Measurements from ENCODE around the gene LHFPL6.
A peak's percentile ranks its signal among the peaks of the same experiment; 100 is the strongest.

Gene LHFPL6

DNA sequence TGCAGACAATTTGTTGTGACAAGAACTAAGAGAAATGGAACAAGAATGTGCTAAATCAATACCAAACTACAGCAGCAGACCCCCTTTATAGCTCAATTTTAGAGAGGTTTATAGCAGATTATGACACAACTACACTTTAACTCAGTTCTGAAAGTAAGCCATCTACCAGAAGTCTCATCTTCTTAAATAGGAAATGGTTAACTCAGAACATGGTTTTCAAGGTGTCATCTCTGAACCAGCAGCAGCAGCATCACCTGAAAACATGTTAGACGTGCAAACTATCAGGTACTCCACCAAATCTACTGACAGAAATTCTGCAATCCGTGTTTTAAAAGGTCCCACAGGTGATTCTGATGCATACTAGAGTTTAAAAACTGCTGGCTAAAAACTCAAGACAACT, 6.8 kb downstream of the LHFPL6 start:
- no peak for DNase-seq (ENCODE audit: low read depth in 2 of 2)

GRCh38 chr13:39590466-39591036, 12.4 kb downstream of the LHFPL6 start:
- DNase-seq (ENCODE audit: low read depth in 2 of 2): no peak

DNA sequence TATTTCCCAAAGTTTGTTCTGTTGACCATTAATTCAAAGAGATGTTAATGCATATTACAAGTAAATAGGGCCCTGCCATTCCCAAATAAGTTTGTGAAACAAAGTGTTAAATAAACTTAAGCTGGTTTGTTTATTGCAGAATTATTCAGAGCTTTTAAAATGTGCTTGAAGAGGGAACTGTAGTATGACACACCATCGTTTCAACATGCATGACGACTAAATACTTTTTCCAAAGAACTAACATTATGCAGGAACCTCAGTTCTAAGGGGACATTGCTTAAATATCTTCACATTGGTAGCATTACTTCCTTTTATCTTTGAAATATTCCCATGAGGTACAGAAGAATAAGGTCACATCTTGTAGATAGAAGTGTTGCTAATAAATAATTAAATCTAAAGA, 14.6 kb downstream of the LHFPL6 start:
- no peak for DNase-seq (ENCODE audit: low read depth in 2 of 2)

- no peak for DNase-seq (ENCODE audit: low read depth in 2 of 2)
These were observed 15.1 kb downstream of the LHFPL6 start for GRCh38 chr13:39587939-39588338.

DNA sequence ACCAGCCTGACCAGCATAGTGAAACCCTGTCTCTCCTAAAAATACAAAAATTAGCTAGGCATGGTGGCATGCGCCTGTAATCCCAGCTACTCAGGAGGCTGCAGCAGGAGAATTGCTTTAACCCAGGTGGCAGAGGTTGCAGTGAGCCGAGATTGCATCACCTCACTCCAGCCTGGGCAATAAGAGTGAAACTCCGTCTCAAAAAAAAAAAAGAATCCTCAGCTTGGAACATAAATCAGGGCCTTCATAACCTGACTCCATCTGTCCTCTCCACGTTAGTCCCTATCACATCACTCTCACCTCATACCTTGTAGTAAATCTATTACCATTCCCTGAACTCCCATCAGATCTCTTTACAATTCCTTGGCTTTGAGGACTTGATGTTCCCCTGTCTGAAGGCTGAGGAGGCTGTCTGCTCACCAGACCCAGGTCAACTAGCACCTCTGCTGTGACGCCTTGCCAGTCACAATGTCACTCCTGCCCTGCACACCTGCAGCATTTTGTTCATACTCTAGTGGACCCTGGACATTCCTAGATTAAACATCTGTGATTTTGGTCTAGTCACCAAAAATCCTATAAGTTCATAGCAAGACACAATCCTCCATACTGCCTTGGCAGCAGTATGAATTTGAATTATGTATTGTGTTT, 15.9 kb downstream of the LHFPL6 start:
- no peak for DNase-seq (ENCODE audit: low read depth in 2 of 2)

DNA sequence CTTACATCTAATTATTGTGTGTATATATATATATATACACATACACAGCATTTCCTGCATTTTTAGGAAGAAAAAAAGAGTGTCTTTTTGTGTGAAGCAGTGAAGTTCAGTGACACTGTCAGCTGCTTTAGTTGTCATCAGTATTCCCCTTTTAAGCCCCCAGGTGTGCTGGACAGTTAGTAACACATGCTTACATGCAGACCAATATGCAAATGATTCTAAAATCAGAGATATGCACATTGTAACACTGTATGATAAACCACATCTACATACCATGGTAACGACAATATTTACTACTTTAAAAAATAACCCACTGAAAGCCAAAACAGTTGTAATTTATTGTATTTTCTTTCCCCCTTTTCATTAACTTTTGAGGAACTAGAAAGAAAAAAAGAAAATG, 16.8 kb downstream of the LHFPL6 start:
- no peak for DNase-seq (ENCODE audit: low read depth in 2 of 2)

DNA sequence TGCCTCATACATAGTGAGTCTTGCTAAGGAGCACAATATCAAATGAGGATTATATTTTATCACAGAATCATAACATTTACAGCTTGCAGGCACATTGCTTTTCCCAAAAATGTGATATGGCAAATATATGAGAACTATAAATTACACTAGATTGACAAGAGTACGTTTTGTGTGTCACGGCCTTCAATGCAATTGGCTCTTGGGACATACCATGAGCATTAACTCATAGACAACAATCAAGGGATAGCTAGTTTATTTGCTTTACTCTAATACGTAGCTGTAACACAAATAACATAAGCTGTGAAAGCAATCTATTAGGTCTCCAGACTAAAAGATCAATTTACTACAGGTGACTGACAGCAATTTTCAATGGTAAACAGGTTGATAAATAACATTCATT, 17.8 kb downstream of the LHFPL6 start:
- DNase-seq (ENCODE audit: low read depth in 2 of 2): no peak

GRCh38 chr13:39580881-39581575, 22.0 kb downstream of the LHFPL6 start:
- no peak for DNase-seq (ENCODE audit: low read depth in 2 of 2)

- no peak for DNase-seq (ENCODE audit: low read depth in 2 of 2)
These were observed 24.1 kb downstream of the LHFPL6 start for GRCh38 chr13:39578821-39579291.

DNA sequence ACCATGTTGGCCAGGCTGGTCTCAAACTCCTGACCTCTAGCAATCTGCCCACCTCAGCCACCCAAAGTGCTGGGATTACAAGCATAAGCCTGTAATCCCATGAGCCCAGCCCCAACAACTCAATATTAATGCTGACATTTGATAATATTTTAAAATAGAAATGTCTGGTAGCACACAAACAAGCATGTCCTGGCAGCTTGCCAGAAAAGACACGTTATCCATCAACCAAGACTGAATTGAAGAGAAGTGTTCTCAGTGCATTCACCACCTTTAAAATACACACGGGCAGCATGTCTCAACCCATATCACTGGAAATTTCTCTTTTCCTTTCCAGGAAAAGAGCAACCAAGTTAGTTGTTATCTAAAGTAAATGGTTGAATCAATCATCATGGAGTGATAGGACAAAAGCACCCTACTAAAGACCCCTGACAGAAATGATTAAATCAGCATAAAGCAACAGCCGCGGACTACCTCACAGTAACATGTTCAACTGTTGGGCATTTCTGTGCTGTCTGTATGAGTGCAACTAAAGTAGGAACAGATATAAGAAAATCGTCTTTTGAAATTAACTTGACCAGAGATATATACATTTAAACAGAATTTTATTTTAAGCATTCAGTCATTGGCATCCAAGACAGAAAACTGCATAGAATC, 25.0 kb downstream of the LHFPL6 start:
- DNase-seq (ENCODE audit: low read depth in 2 of 2): no peak

- no peak for DNase-seq (ENCODE audit: low read depth in 2 of 2)
These were observed 25.8 kb downstream of the LHFPL6 start for GRCh38 chr13:39577203-39577602.

DNA sequence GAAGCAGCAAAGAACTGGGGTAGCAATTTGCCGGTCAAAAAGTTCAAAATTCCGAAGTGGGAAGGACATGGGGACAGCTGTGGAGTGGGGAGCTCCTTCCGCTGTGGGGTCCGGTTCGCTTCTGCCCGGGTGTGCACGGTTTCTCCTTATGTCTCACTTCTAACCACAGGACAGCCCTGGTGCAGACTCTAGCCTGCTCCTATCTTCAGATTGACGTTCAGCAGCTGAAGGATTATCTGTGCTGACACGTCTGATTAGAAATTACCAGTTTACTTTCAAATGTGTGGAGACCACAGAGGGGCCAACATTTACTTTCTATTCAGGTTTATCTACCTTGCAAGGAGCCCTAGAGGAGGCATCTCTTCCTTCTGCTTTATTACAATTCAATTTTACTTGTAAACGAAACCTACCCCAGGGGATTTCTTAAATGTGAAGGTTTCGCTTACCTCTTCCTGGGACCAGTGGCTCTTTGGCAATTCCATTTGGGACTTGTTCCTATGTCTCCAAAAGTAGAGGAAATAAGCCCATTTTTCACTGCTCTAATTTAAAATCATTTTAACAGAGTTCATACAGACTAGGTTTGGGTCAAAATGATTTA, 27.3 kb downstream of the LHFPL6 start:
- no peak for DNase-seq (ENCODE audit: low read depth in 2 of 2)

- no peak for DNase-seq (ENCODE audit: low read depth in 2 of 2)
These were observed 31.4 kb downstream of the LHFPL6 start for GRCh38 chr13:39571502-39572092.

GRCh38 chr13:39567569-39567968, 35.4 kb downstream of the LHFPL6 start:
- DNase-seq (ENCODE audit: low read depth in 2 of 2): no peak

DNA sequence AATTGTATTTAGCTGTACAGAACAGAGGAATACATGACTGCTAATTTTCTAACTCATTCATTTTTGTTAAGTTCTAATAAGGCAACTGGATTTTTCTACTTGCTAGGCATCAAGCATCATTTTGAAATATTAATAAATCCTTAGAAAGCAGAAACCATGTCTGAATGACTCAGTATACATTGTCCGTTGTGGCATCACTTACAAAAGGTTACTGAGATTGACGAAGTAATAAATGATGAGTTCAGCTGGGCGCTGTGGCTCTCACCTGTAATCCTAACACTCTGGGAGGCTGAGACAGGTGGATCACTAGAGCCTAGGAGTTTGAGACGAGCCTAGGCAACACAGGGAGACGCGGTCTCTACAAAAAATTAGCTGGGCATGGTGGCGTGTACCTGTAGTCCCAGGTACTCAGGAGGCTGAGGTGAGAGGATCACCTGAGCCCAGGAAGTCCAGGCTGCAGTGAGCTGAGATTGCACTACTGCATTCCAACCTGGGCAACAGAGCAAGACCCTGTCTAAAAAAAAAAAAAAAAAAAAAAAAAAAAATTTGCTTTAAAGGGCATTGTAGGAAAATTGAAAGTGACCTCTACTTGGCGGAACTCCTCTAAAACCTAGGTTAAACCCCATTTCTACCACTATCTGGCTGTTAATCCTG, 36.6 kb downstream of the LHFPL6 start:
- no peak for DNase-seq (ENCODE audit: low read depth in 2 of 2)

- peak; percentile 86 for DNase-seq (ENCODE audit: low read depth in 2 of 2)
These were observed 37.7 kb downstream of the LHFPL6 start for GRCh38 chr13:39565036-39565949.

GRCh38 chr13:39563470-39563735, 39.6 kb downstream of the LHFPL6 start:
- DNase-seq (ENCODE audit: low read depth in 2 of 2): no peak

DNA sequence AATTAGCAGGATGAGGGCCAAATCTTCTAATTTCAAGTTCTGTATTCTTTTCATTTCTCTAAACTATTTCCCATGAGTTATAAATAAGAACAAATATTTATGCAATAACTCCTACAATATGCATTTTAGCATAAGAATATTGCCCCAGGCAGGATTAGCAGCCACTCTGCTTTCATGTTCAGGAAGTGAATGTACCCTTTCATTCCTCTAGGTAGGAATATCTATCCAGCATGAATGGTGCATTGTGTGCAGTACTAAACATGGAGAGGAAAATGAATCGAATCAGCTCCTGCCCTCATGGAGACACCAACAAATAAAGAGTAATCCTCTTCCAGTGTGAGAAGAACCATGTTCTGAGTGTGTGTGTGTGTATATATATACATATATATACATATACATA, 41.0 kb downstream of the LHFPL6 start:
- DNase-seq (ENCODE audit: low read depth in 2 of 2): no peak

DNA sequence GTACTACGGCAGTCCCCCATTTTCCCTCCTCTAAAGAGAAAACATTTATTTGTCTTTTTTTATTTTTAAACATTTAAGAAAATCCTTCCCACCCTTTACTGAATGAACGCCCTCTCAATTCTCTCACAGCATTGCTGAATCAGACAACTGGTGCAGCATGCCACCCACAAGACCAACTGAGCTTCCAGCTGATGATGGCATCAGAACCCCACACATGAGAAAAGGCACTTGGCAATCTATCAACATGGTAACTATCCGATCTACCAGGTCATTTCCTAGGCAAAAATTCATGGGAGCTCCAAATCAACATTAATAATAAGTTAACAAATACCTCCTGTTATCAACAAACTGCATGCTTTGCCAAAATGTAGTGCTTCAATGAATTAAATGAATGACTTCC, 43.1 kb downstream of the LHFPL6 start:
- no peak for DNase-seq (ENCODE audit: low read depth in 2 of 2)

DNA sequence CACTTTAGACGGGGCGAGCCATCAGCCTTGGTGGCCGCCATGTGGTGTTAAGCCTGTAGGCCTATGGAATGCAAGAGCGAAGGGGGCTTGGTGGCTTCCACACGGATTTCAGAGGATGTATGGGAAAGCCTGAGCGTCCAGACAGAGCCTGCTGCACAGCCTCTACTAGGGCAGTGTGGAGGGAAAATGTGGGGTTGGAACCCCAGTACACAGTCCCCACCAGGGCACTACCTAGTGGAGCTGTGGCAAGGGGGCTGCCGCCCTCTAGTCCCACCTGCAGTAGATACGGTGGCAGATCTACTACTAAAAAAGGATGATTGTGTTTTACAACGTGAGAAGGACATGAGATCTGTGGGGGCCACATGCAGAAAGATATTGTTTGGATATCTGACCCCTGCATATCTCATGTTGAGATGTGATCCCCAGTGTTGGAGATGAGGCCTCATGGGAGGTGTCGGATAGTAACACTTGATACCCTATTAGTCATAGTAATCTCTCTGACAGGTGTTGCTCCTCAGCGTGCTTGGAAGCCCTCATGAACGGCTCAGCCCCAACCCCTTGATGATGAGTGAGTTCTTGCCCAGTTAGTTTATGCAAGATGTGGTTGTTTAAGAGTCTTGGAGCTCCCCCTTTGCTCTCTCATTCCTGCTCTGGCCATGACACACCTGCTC, 45.6 kb downstream of the LHFPL6 start:
- DNase-seq (ENCODE audit: low read depth in 2 of 2): no peak

All from fibroblast of skin of left biceps (primary cell).